HG03095 (cell line): Measurements from ENCODE around the gene SPDYE3.
A peak's percentile ranks its signal among the peaks of the same experiment; 100 is the strongest.
"Not testable (repeated sequence)": the region's sequence is repeated elsewhere in the genome, so short reads cannot be mapped to it uniquely, and the experiment has no call there.

Experiments used
- ATAC-seq: cut with Tn5 transposase; IDR thresholded peaks from one replicate; pipeline ENCODE4 v1.9.1; 2021; ENCODE audit warnings: moderate library complexity; ENCODE audit not compliant: unreplicated experiment

The SPDYE3 gene

DNA sequence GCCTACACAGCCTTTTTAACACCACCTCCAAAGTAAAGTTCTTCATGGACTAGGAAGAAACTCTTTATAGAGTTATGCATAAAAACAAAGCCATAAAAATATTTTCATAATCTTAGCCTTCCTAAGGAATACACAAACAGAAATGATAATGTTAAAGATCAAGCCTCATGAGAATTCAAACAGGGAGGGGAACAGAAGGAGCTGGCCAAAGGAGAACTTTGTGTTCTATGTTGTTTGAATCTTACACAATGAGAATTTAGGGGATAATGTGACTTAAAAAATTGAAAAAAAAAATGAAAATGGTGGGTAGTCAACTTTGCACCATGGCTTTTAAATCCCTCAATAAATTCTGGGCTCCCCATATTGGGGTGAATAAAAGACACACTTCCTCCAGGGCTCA, 41.3 kb downstream of the SPDYE3 start:
- ATAC-seq = no peak

DNA sequence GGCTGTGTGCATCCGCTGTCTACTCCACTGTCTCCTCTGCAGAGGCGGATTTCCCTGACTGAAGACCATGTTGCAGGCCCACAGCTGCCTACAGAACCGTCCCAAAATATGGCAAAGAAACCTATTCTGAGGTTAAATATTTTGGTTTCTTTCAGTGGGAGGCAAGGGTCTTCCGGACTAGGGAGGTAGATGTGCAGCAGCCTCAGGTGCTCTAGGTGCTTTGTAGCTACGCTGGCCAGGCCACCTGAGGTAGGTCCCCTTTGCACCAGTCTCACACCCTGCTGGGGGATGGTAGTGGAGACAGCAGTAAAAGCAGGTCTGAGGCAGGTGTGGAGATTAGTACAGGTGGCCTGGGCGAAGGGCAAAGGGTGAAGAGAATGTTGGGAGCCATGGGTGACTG, 42.3 kb downstream of the SPDYE3 start:
- no peak for ATAC-seq

DNA sequence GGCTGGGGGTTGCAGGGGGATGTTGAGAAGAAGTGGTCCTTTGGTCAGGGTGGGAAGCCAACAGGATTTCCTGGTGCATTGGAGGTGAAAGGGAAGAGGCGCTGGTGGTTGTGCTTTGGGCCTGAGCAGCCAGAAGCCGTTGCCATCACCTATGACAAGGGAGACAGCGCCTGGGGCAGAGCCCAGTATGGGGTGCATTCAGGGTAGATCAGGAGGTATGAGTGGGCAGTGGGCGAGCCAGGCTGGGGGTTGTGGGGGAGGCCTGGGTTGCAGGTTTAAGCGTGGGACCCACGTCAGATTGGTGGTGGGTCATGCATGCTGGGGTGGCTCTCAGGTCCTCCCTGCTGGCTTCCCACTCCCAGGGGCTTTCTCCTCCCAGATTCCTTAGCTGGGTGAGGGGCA, 44.2 kb downstream of the SPDYE3 start:
- ATAC-seq = no peak

DNA sequence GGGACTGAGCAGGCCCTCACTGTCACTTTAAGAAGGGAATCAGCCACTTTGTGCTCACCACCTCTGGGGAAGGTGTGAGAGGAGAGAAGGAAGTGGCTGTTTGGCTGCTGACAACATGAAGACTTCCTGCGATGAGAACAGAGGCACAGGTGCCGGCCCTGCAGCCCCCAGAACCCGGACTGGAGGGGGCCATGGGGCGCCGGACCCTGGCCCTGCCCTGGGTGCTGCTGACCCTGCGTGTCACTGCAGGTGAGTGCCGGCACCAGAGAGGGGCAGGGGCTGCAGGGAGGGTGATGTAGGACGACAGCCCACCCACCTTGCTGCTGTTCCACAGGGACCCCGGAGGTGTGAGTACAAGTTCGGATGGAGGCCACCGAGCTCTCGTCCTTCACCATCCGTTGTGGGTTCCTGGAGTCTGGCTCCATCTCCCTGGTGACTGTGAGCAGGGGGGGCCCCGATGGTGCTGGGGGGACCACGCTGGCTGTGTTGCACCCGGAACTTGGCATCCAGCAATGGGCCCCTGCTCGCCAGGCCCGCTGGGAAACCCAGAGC, 44.8 kb downstream of the SPDYE3 start:
- not testable (repeated sequence) for ATAC-seq

DNA sequence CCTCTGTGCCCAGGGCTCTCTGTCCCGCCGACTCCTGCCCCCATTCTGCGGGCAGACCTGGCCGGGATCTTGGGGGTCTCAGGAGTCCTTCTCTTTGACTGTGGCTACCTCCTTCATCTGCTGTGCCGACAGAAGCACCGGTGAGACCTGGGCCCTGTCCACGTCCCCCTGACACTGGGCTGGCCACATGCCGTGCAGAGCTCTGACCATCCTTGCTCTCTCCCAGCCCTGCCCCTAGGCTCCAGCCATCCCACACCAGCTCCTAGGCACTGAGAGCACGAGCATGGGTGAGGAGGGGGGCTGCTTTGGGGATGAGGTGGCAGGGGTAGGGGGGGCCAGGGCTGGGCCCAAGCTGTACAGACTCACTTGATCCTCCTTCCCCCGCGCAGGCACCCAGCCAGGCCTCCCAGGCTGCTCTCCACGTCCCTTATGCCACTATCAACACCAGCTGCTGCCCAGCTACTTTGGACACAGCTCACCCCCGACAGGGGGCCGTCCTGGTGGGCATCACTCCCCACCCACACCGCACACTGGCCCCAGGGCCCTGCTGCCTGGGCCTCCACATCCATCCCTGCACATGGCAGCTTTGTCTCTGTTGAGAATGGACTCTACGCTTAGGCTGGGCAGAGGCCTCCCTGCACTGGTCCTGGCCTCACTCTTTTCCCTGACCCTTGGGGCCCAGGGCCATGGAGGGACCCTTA, 45.6 kb downstream of the SPDYE3 start:
- ATAC-seq = no peak

DNA sequence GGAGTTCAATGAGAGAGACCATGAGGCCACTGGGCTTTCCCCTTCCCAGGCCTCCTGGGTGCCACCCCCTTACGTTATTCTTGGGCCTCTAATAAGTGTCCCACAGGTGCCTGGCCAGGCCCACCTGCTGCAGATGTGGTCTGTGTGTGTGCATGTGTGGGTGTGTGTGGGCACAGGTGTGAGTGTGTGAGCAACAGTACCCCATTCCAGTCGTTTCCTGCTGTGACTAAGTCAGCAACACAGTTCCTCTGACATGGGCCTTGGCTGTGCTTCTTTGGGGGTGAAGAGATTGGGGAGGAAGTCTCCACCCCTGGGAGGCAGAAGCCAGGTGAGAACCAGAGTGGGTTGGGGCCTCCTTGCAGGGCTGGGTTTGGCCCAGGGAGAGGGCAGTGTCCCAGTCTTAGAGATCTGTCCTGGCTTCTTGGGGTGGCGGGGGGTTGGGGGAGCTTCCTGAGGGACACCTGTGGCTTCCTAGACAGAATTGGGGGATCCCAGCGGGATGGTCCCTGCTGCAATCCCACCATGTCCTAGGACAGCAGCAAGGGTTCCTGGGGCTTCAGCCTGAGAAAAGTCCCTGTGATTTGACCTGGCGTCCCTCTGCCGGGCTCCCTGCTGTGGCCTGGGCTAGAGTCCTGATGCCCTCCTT, 46.3 kb downstream of the SPDYE3 start:
- ATAC-seq = no peak

DNA sequence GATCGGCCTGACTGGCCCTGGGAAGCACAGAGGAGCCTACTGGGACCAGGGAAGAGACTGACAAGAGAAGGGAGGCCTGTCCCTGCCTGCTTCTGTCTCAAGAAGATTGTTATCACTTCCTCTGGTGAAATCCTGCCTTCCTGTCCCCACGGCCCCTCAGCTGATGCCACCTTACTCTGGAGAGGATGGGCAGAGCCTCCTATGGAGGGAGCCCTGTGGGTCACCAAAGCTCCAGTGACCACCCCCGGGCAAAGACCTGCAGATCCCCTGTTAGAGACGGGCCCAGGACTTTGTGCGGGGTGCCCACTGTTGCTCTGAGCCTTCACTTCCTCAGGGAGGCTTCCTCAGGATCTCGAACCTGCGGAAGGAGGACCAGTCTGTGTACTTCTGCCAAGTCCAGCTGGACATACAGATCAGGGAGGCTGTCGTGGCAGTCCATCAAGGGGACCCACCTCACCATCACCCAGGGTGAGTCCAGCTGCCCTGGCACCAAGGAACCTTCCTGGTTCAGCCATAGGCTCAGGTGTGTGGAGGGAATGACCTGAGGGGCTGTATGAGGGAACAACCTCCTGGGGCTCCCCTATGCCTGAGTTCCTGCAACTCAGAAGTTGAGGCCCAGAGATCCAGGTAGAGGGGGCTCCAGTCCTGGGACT, 49.0 kb downstream of the SPDYE3 start:
- no peak for ATAC-seq

DNA sequence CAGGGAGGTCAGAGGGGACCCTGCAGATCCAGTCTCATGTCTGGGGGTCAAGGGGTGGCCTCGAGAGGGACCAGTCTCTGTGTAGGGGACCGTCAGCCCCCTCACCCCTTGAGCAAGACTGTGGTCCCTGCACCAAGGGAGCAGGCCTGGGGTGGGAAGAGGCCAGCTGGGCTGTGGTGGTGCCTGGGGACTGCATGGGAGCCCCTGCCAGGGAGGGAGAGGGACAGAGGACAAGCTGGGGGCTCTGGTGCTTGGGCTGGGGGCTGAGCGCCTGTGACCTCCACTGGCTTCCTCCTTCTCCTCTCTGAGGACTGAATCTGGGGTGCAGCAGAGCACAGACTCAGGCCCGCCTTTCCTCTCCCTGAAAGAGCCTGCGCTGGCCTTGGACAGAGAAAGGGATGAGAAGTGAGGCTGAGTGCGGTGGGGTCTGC, 49.6 kb downstream of the SPDYE3 start:
- no peak for ATAC-seq

DNA sequence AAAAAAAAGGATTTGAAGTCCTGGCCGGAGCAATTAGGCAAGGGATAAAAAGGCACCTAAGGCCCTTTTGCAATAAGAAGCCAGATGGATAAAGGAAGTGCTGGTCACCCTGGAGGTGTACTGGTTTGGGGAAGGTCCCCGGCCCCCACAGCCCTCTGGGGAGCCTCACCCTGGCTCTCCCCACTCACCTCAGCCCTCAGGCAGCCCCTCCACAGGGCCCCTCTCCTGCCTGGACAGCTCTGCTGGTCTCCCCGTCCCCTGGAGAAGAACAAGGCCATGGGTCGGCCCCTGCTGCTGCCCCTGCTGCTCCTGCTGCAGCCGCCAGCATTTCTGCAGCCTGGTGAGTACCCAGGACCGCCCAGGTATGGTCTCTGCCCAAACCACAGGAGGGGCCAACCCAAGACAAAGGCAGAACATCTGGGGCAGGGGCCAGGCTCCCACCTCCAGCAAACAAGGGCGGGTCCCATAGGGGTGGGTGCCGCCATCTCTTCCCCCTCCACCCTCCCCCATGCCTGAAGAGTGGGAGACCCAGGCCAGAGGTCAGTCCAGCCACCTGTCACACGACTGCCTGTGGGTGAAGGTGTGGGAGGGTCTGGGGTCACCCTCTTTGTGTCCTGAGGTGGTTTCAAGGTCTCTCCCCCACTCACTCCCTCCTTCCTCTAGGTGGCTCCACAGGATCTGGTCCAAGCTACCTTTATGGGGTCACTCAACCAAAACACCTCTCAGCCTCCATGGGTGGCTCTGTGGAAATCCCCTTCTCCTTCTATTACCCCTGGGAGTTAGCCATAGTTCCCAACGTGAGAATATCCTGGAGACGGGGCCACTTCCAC, 50.7 kb downstream of the SPDYE3 start, which contains the start of gene PILRB:
Gene PILRB (plus strand): TSS at position 91 of the 830 bp plus-strand sequence. CDS start 186 bp downstream, at position 277.
- ATAC-seq = no peak

DNA sequence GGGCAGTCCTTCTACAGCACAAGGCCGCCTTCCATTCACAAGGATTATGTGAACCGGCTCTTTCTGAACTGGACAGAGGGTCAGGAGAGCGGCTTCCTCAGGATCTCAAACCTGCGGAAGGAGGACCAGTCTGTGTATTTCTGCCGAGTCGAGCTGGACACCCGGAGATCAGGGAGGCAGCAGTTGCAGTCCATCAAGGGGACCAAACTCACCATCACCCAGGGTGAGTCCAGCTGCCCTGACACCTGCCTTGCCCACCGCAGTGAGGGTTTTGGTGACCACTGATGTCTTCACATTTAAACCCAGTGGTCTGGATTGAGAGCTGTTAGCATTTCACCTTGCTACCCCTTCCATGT, 51.3 kb downstream of the SPDYE3 start:
- no peak for ATAC-seq

DNA sequence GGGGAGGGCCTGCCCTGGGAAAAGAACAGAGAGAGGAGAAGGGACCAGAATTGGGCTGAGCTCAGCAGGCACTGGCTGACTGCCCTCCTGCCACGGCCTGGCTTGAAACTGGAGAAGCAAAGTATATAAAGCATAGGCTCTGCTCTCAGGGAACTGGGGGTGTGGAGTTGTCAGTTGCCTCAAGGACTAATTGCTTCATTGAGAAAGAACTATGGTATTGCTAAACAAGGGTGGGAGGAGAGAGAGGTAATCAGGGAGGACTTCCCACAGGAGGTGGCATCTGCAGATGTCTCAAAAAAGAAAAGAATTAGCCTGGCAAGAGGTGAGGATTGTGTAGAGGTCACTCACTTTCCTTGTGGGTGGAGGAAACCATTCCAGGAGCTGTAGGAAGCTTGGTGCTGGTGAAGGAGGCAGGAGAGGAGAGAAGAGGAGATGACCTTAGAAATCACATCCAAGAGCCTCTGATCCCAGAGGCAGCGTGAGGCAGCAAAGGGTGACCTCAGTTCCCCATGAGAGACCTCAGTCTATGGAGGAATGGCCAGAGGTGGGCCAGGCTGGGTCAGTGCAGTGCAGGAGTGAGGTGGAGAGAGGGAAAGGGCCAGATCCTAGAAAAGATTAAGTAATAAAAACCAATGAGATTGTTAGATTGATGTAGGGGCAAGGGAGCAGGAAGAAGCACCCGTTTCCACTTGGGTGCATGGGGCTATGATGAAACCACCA, 52.8 kb downstream of the SPDYE3 start:
- ATAC-seq = no peak

DNA sequence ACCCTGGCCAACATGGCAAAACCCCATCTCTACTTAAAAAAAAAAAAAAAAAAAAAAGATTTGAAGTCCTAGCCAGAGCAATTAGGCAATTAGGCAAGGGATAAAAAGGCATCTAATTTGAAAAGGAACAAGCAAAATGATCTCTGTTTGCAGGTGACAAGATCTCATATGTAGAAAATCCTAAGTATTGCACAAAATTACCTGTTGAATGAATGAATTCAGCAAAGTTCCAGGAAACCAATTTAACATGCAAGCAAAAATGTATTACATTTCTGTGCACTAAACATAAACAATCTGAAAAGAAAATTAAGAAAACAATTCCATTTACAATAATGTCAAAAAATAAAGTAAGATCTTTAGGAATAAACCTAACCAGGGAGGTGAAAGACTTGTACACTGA, 55.6 kb downstream of the SPDYE3 start:
- no peak for ATAC-seq

DNA sequence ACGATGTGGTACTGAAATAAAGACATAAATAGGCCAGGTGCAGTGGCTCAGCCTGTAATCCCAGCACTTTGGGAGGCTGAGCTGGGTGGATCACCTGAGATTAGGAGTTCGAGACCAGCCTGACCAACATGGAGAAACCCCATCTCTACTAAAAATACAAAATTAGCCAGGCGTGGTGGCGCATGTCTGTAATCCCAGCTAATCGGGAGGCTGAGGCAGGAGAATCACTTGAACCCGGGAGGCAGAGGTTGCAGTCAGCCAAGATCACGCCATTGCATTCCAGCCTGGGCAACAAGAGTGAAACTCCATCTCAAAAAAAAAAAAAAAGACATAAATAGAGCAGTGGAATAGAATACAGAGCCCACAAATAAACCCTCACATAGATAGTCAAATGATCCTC, 56.3 kb downstream of the SPDYE3 start:
- not testable (repeated sequence) for ATAC-seq

DNA sequence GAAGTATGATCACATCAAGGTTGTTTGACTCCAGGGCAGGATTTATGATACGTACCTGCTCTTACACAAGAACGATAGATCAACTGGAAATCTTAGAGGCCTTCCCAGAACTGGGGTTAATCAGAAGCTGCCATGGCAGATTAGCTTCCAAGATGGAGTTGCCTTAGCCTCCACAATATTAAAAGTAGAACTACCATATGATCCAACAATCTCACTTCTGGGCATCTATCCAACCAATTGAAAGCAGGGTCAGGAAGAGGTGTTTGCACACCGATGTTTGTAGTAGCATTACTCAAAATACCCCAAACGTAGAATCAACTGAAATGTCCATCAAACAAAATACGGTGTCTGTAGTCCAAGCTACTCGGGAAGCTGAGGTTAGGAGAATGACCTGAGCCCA, 57.0 kb downstream of the SPDYE3 start:
- ATAC-seq = no peak

DNA sequence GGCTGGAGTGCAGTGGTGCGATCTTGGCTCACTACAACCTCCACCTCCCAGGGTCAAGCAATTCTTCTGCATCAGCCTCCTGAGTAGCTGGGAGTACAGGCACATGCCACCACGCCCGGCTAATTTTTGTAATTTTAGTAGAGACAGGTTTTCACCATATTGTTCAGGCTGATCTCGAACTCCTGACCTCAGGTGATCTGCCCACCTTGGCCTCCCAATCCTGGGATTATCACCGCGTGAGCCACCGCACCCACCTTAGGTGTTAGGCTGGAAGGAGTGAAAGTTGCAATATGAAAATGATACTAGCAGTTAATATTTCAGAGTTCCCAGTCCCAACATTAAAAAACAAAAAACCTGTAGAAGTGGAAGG, 58.5 kb downstream of the SPDYE3 start:
- ATAC-seq = not testable (repeated sequence)

DNA sequence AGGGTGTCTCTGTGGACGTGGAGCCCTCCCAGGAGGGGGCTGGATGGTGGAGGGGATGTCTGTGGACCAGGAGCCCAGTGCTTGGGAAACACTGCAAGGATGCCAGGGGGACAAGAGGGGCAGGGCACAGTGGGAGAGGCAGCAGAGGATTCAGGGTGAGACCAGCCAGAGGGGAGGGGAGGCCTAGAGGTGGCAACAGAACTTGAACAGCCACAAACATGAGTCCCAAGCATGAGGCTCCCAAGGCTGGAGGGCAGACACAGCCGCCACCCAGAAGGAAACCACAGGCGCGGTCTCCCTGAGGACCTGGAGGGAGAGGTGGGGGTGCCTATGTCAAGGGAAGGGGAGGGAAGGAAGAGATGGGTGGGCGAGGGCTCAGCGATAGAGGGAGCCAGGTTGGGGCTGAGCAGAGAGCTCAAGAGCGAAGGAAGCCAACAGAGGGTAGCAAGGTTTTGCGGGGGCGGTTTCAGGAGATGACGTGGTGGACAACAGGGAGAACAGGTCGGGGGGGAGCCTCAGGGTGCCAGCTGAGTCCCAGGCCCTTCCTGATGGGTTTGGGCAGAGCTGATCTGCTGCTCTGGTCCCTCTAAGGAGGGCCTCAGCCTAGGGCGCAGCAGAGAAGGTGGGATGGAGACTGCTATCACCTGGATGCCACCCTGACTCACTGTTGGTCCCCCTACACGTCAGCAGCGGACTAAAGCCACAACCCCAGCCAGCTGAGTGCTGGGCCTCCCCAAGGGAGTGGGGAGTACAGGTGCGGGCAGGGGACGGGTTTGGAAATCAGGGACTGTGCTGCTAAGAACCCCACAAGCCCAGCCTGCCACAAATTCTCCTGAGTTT, 59.1 kb downstream of the SPDYE3 start:
- ATAC-seq = no peak

DNA sequence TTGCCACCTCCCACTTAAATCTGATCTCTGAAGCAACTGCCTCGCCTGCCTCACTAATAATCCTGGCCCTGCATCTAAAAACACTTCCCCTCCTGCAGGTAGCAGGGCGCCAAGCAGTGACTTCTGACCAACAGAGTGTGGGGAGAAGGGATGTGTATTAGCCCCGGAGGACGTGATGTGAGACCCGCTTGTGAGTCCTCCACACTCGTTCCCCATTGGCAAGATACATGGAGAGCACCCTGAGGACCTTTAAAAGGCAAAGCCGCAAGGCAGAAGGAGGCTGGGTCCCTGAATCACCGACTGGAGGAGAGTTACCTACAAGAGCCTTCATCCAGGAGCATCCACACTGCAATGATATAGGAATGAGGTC, 59.7 kb downstream of the SPDYE3 start:
- no peak for ATAC-seq

DNA sequence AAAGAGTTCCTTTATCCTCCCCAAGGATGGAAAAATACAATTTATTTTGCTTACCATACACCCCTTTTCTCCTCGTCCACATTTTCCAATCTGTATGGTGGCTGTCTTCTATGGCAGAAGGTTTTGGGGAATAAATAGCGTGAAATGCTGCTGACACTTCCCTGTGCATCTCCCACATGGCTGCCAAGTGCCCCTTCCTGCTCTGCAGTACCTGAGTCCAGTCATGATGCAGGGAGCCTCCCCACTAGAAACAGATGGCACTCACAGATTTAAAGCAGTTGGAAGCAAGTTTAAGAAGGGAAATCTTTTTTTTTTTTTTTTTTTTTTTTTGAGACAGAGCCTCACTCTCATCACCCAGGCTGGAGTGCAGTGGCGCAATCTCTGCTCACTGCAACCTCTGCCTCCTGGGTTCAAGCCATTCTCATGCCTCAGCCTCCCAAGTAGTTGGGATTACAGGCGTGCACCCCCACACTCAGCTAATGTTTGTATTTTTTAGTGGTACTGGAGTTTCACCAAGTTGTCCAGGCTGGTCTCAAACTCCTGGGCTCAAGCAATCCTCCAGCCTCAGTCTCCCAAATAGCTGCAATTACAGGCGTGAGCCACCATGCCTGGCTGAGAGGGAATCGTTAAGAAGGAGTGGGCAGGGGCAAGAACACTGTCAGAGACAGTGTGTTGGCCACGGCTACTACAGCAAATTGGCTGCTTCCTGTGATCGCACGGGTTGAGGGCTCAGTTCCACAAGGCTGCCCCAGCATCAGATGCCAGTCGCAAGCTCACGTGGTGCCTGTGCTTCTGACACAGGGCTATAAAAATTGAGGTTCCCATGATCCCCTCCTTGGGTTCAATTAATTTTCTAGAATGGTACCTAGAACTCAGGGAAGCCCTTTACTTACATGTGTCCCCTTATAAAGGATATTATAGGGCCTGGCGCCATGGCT, 60.4 kb downstream of the SPDYE3 start:
- ATAC-seq = no peak

DNA sequence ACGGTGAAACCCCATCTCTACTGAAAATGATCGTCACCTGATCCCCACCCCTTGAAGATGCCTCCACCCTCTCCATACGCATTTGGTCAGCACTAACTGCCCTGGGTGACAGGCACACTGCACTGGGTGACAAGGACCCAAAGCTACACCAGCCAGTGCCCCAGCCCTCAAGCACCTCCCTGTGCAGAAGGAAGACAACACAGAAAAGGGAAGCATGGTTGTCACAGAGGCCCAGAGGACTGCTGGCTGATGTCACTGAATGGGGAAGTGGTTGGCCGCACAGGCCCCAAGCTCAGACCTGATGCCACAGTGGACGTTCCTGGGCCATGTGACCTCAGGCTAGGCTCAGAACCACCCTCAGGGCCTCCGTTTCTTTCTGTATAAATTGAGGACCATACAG, 61.6 kb downstream of the SPDYE3 start:
- ATAC-seq = peak; percentile 54
